NCI-H1092 (cell line): ENCODE measurements around the gene RAB32.
"Not testable (repeated sequence)": the region's sequence is repeated elsewhere in the genome, so short reads cannot be mapped to it uniquely, and the experiment has no call there.

Experiments used
- DNase-seq: peaks from one replicate; lab custom pipeline; 2025; lab: John Stamatoyannopoulos, UW

The RAB32 gene

GRCh38 chr6:146543211-146543939, at the start of gene RAB32:
Gene RAB32 (plus strand): TSS chr6:146543833. CDS start chr6:146543872, 39 bp downstream.
- DNase-seq = no peak

- DNase-seq = no peak
Observed at GRCh38 chr6:146498309-146498708, 45.3 kb upstream of the RAB32 start.

GRCh38 chr6:146503096-146503495, 40.5 kb upstream of the RAB32 start:
- DNase-seq = no peak

GRCh38 chr6:146515212-146515611, 28.4 kb upstream of the RAB32 start:
- no peak for DNase-seq

- DNase-seq = no peak
Observed at GRCh38 chr6:146526192-146526591, 17.4 kb upstream of the RAB32 start.

- DNase-seq = no peak
Observed at GRCh38 chr6:146532702-146533101, 10.9 kb upstream of the RAB32 start.

GRCh38 chr6:146542881-146543210, 787 bp upstream of the RAB32 start:
- no peak for DNase-seq

GRCh38 chr6:146543940-146544615, 445 bp downstream of the RAB32 start:
- DNase-seq = no peak

- no peak for DNase-seq
Observed at GRCh38 chr6:146544616-146545182, 1.1 kb downstream of the RAB32 start.

- DNase-seq = no peak
Observed at GRCh38 chr6:146545581-146545980, 1.9 kb downstream of the RAB32 start.

- no peak for DNase-seq
Observed at GRCh38 chr6:146546443-146547043, 2.9 kb downstream of the RAB32 start.

GRCh38 chr6:146547889-146548288, 4.3 kb downstream of the RAB32 start:
- DNase-seq = no peak

- no peak for DNase-seq
Observed at GRCh38 chr6:146548898-146549374, 5.3 kb downstream of the RAB32 start.

GRCh38 chr6:146550911-146551310, 7.3 kb downstream of the RAB32 start:
- no peak for DNase-seq

- no peak for DNase-seq
Observed at GRCh38 chr6:146551545-146551944, 7.9 kb downstream of the RAB32 start.

GRCh38 chr6:146553377-146554135, 9.9 kb downstream of the RAB32 start:
- DNase-seq = no peak

GRCh38 chr6:146560607-146561006, 17.0 kb downstream of the RAB32 start:
- no peak for DNase-seq

- not testable (repeated sequence) for DNase-seq
Observed at GRCh38 chr6:146566661-146567060, 23.0 kb downstream of the RAB32 start.

- DNase-seq = not testable (repeated sequence)
Observed at GRCh38 chr6:146568619-146569018, 25.0 kb downstream of the RAB32 start.

- DNase-seq = no peak
Observed at GRCh38 chr6:146574211-146574610, 30.6 kb downstream of the RAB32 start.

- no peak for DNase-seq
Observed at GRCh38 chr6:146578054-146578453, 34.4 kb downstream of the RAB32 start.

- no peak for DNase-seq
Observed at GRCh38 chr6:146581968-146582367, 38.3 kb downstream of the RAB32 start.
